HG02623 (cell line): ENCODE measurements around the gene PSPC1.
A peak's percentile ranks its signal among the peaks of the same experiment; 100 is the strongest.
"Not testable (repeated sequence)": the region's sequence is repeated elsewhere in the genome, so short reads cannot be mapped to it uniquely, and the experiment has no call there.

Source experiments
- ATAC-seq: cut with Tn5 transposase; IDR thresholded peaks from one replicate; pipeline ENCODE4 v1.9.1; 2021; ENCODE audit warnings: moderate library complexity; ENCODE audit not compliant: unreplicated experiment

PSPC1 gene, protein sequence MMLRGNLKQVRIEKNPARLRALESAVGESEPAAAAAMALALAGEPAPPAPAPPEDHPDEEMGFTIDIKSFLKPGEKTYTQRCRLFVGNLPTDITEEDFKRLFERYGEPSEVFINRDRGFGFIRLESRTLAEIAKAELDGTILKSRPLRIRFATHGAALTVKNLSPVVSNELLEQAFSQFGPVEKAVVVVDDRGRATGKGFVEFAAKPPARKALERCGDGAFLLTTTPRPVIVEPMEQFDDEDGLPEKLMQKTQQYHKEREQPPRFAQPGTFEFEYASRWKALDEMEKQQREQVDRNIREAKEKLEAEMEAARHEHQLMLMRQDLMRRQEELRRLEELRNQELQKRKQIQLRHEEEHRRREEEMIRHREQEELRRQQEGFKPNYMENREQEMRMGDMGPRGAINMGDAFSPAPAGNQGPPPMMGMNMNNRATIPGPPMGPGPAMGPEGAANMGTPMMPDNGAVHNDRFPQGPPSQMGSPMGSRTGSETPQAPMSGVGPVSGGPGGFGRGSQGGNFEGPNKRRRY

DNA sequence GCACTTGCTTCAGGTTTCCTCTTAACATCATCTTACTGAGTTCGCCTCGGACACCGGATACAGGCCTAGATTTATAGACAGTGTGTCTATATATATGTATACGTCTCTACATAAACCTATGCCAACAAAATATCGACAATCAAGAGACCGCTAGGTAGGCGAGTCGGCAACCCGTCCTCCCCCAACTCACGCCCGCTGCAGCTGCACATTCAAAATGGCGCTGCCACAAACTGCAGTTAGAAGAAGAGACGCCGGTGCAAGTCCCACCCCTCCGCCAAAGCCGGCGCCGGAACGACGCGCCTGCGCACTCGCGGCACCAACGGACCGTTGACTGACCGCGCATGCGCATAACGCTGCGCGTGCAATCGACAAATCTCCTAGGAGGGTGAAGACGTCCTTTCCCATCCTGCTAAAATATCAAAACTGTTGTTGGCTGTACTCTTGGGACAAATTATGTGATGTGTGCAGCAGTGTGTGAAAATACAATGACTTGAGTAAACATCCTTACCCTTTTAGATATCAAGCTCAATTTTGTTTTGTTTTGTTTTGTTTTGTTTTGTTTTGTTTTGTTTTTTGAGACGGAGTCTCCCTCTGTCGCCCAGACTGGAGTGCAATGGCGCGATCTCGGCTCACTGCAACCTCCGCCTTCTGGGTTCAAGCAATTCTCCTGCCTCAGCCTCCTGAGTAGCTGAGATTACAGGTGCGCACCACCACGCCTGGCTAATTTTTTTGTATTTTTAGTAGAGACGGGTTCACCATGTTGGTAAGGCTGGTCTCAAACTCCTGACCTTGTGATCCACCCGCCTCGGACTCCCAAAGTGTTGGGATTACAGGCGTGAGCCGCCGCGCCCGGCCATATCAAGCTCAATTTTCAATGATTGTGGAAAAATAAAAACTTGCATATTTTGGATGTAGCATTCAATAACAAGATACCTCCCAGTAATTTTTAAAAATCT lies at the start of gene PSPC1:
Gene PSPC1, minus strand, starts transcription at position 219 of the 956 bp plus-strand sequence. Its CDS starts 188 bp downstream, at position 31.
- ATAC-seq, result peak; percentile 87

DNA sequence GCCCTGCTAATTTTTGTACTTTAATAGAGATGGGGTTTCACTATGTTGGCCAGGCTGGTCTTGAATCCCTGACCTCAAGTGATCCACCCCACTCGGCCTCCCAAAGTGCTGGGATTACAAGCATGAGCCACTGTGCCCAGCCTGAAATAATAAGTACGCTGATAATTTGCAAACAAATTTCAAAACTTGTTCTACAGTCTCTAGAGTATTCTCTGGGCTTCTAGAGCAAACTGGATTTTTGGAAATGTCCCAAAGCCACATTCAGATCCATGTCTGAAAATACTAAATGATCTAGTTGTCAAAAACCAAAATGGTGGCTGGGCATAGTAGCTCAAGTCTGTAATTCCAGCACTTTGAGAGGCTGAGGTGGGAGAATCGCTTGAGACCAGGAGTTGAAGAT lies 39.9 kb upstream of the PSPC1 start:
- no peak for ATAC-seq

DNA sequence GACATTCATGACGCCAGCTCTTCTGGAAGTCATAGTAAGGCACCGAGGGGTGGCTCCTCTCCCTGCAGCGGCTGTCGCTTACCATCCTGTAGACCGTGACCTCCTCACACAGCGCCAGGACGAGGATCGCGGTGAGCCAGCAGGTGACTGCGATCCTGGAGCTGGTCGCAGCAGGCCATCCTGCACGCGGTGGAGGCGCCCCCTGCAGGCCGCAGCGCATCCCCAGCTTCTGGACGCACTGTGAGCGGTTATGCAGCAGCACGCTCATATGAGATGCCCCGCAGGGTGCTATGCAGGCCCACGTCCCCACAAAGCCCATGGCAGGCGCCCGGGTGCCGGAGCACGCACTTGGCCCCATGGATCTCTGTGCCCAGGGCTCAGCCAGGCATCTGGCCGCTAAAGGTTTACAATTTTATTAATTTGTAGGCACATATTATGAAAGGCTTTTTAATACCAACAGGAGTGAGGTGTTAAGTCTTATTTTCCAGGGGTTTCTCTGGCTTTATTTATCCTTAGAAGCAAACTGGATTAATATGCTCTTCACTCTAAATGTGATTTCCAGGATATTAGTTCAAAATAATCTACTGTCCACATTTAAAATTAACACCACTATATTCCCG lies 35.6 kb upstream of the PSPC1 start:
- no peak for ATAC-seq

DNA sequence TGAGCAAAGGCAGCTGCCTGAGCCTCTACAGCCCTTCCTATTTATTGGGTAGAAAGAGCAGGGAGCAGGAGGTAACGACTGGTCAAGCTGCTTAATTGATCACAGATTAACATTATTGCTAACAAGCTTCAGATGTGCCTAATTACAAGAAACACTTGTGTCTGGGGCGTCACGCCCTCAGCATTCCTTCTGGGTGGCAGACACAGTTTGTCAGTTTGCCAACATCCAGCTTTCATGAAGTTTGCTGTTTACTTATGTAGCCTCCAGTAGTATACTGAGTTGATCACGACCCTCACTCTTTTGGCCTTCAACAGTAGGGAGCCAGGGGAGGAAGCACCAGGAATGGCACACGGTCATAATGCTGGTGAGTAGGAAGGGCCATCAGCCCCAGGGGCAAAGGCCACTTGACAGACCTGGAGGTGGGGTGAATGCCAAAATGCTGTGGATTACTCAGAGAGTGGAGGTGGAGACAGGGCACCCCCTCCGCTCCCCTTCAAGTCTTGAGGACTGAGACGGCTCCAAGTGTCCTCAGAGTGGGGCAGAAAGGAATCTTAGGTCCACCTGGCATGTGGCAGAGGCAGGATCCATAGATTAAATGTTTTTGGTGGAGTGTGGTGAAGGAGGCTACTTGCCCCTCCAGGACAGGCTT lies 34.9 kb upstream of the PSPC1 start:
- no peak for ATAC-seq

DNA sequence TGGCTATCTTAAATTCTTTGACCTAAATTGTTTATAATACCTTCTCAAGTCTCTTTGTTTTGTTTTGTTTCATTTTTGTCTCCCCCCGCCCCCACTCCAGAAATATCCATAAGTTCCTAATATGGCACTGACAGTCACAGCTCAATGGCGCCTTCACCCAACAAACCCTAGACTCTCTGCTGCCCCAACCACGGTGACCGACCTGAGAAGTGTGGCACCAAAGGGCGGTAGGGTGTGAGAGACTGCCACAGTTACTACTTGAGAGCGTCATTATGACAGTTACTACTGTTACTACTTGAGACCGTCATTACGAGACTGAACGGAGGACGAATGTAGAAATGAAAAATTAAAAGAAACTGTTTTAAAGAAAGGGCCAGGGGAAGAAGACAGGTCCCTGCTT lies 34.4 kb upstream of the PSPC1 start:
- ATAC-seq, result no peak

DNA sequence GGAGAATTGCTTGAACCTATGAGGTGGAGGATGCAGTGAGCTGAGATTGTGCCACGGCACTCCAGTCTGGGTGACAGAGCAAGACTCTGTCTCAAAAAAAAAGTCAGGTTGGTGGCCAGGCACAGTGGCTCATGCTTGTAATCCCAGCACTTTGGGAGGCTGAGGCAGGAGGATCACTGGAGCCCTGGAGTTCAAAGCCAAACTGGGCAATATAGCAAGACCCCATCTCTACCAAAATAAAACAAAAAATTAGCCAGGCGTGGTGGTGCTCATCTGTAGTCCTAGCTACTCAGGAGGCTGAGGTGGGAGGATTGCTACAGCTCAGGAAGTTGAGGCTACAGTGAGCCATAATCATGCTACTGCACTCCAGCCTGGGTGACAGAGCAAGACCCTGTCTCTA lies 33.1 kb upstream of the PSPC1 start:
- ATAC-seq, result not testable (repeated sequence)

DNA sequence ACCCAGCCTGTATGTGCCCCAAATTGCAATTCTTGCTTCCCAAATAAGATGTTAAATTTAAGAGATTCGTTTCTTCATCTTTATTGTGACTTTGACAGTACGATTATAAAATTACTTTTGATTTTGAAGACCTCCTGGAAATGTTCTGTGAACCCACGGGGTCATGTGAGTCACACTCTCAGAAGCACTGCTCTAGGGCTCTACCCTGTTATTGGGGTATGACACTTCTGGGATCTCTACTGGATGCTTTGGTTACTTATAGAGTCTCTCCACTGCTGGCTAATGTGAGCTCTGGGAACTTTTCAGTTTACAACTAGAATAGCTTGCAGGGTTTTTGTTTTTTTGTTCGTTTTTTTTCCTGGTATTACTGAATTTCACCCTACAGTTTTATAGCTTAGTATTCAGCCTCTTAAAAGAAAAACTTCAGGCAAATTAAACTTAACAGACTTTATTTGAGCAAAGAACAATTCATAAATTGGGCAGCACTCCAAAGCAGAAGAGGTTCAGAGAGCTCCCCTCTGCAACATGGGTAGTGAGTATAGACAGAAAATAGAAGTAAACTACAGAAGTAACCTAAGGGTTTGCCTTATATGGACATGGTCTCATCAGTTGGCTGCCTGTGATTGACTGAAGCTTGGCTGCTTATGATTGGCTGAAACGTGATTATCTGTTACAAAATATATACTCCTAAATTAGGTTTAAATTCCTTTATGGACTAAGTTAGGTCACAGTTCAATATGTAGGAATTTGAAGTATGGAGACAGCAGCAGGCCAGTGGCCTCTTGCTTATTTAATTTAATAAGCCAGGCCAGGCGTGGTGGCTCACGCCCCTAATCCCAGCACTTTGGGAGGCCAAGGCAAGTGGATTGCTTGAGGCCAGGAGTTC lies 28.5 kb upstream of the PSPC1 start:
- ATAC-seq, result no peak

DNA sequence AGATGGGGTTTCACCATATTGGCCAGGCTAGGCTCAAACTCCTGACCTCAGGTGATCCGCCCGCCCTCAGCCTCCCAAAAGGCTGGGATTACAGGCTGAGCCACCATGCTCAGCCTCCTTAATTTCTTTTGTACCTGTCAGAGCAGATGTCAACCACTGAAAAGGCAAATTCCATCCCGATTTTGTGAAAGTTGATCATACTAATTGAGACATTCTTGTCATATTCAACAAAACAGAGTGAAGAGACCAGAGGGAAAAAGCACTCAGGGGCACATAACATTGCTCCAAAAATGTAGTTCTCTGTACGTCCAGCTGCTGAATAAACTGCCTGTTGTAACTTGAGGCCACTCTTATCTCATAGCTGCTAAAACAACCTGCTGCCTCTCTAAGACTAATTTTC lies 27.4 kb upstream of the PSPC1 start:
- ATAC-seq, result no peak

DNA sequence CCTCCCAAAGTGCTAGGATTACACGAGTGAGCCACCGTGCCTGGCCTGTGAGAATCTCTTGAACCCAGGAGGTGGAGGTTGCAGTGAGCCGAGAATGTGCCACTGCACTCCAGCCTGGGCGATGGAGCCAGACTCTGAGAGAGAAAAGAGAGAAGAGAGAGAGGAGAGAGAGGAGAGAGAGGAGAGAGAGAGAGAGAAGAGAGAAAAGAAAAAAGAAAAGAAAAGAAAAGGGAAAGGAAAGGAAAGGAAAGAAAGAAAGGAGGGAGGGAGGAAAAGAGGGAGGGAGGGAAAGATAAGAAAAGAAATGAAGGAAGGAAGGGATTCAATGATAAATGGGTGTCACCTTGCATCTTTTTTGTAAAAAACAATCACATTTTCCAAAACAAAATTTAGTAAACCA lies 23.0 kb upstream of the PSPC1 start:
- no peak for ATAC-seq

DNA sequence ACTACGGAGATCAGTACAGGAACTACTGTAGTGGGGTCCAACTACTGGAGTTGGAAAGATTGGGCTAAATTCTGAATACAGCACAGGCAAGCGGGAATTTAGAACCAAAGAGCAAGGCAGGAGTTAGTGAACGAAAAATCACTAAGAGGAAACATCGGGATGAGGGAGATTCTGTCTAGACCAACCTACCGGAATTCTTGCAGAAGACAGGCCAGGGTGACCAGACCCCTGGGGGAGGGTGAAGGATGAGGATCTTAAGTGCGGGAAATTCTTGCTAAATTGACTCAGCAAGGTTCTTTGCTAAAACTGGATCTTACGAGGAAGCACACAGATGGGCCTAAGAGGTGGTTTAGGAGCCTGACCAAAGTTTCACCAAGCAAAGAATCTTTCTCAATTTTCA lies 13.2 kb upstream of the PSPC1 start:
- ATAC-seq, result no peak

DNA sequence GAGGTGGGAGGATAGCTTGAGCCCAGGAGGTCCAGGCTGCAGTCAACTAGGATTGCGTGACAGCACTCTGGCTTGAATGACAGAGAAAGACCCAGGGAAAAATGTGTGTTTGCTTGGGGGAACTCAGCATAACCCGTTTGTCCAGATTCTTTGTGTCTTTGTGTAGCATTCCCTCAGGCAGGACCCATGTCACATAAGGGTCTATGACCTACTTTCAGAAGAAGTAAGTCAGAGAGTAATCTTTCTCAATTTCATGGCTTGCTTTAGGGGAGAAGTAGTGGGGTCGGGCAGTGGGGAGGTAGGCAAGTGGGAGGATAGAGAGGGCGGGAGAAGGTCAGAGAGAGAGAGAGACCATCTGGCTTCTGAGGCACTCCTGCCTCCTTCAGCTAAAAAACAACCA lies 11.9 kb upstream of the PSPC1 start:
- no peak for ATAC-seq

DNA sequence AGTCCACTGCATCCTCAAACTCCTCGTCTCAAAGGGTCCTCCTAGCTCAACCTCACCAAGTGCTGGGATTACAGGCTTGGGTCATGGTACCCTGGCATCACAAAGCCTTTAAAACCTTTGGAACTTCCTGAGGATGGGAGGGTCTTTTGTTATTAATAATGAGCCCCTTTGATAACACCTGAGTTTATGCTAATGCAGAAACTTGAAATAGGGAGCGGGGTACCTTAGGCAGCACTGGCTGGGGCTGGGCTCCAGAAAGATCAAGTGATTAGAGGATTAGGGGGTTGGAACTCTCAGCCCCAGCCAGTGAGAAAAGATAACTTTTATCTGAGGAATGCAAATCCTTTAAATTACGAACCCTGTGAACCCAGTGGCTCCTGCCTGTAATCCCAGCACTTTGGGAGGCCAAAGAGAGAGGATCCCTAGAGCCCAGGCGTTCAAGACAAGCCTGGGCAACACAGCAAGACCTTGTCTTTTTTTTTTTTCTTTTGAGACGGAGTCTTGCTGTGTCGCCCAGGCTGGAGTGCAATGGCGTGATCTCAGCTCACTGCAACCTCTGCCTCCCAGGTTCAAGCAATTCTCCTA lies 9.3 kb upstream of the PSPC1 start:
- ATAC-seq, result no peak

DNA sequence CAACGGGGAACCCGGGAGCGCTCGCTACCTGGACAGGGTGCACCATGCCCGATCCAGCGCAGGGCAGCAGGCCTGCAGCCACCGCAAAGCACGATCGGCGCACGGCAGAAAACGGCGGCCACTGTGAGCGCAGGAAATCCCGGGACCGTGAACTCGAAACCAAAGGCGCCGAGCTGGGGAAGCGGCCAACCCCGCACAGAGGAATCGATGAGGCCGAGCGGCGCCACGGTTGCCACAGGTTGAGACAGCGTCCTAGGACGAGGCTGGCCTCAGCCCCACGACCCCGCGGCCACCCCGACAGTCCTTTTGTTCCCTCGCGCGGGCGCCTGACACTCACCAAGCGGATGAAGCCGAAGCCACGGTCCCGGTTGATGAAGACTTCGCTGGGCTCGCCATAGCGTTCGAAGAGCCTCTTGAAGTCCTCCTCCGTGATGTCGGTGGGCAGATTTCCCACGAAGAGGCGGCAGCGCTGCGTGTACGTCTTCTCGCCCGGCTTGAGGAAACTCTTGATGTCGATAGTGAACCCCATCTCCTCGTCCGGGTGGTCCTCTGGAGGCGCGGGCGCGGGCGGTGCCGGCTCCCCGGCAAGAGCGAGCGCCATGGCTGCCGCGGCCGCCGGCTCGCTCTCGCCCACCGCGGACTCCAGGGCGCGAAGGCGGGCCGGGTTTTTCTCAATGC lies 557 bp downstream of the PSPC1 start:
- ATAC-seq, result peak; percentile 38

DNA sequence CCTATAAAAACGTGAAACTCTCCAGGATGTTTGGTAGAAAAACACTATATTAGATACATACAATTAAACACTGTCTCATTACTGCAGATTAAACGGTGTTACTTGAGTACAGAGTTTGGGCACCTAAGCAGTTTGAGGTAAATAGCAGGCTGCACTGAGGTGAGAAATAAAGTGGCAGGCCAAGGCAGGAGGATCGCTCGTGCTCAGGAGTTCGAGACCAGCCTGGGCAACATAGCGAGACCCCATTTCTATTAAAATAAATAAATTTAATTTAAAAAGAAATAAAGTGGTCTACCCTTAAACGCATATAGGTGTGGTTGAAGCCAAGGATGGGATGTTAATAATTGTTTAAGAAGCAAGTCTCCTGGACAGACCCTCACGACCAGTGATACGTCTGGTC lies 1.2 kb downstream of the PSPC1 start:
- no peak for ATAC-seq

DNA sequence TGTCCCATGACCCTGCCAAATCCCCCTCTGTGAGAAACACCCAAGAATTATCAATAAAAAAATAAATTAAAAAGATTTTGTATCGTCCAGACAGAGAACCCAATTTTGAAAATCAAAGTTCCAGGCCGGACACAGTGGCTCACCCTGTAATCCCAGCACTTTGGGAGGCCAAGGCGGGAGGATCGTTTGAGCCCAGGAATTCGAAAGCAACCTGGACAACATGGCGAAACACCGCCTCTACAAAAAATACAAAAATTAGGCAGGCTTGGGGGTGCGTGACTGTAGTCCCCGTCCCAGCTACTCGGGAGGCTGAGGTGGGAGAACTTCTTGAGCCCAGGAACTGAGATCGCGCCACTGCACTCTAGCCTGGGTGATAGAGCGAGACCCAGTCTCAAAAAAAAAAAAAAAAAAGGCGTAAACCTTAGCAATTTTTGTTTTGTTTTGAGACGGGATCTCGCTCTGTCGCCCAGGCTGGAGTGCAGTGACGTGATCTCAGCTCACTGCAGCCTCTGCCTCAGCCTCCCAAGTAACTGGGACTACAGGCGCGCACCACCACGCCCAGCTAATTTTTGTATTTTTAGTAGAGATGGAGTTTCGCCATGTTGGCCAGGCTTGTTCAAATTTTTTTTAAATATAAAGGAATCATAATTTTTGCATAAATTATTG lies 1.9 kb downstream of the PSPC1 start:
- not testable (repeated sequence) for ATAC-seq

DNA sequence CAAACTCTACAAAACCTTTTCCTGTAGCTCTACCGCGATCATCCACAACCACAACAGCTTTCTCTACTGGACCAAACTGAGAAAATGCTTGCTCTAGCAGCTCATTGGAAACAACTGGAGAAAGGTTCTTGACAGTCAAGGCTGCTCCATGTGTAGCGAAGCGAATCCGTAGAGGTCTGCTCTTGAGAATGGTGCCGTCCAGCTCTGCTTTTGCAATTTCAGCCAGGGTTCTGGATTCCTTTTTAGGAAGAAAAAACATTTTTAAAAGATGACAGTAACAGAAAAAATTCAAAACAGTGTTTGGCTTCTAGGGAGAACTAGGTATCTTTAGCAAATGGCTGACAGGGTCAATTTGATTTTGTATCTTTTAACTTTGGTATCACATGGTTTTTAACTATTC lies 10.4 kb downstream of the PSPC1 start:
- no peak for ATAC-seq

DNA sequence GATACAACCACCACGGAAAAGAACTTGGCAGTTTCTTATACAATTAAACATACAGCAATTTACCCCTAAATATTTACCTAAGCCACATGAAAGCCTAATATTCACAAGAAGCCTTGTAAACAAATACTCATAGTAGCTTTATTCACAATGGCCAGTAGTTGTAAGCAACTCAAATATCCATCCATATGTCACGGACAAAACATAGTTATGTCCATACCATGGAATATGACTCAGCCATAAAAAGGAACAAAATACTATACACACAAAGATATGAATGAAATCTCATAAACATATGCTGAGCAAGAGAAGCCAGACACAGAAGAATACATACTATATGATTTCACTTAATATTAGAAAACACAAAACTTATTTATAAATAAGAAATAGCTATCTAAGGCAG lies 12.9 kb downstream of the PSPC1 start:
- ATAC-seq, result no peak

DNA sequence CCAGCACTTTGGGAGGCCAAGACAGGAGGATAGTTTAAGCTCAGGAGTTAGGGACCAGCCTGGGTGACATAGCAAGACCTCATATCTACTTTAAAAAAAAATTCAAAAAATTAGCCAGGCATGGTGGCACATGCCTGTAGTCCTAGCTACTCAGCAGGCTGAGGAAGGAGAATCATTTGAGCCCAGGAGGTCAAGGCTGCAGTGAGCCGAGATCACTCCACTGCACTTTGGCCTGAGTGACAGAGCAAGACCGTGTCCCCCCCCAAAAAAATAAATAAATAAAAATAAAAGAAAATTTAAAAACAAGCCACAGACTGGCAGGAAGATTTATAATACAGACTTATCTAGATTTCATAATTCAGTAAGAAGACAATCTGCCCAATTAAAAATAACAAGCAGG lies 14.8 kb downstream of the PSPC1 start:
- ATAC-seq, result no peak
